Measurements from ENCODE around the gene MYL12B.

The MYL12B gene

GRCh38 chr18:3236470-3236869 lies 25.5 kb upstream of the MYL12B start:
- Histone ChIP-seq H3K36me3 (ENCODE audit: control insufficient read depth in 1 of 2, insufficient read depth in 2 of 2, low read length in 2 of 2) (peaks cover 0 to 2% of the 10 kb centered on the region in 2 experiments), H2AK5ac (ENCODE audit: low read length) (no peak overlapping the region), H3K9ac (ENCODE audit: low read length) (no peak overlapping the region), H3K4me1 (ENCODE audit: control insufficient read depth in 1 of 2, insufficient read depth in 2 of 2, low read length in 2 of 2) (peaks cover 2 to 17% of the 10 kb centered on the region in 2 experiments), H2BK120ac (ENCODE audit: insufficient read depth, low read length, poor library complexity) (no peak overlapping the region), H2AFZ (ENCODE audit: insufficient read depth, low read length, poor library complexity) (no peak overlapping the region), H4K12ac (ENCODE audit: low read depth, low read length) (no peak overlapping the region), H4K8ac (ENCODE audit: low read depth, low read length) (no peak overlapping the region), H3K27ac (ENCODE audit: low read depth, low read length) (peak overlapping the region; percentile 72), H3K14ac (ENCODE audit: low read length) (no peak overlapping the region), H4K91ac (ENCODE audit: low read depth, low read length) (no peak overlapping the region), H3K27me3 (ENCODE audit: insufficient read depth, low read length) (no peaks in the 10 kb centered on the region), H3K4me3 (ENCODE audit: low read depth, low read length) (no peak overlapping the region), H3K4me2 (ENCODE audit: low read length) (peak overlapping the region; percentile 14), H2BK12ac (ENCODE audit: low read length) (no peak overlapping the region), H3K4ac (ENCODE audit: low read depth, low read length) (no peak overlapping the region), H3K18ac (ENCODE audit: low read length) (no peak overlapping the region), H3K79me2 (ENCODE audit: control insufficient read depth, insufficient read depth, low read length, poor library complexity) (no peaks in the 10 kb centered on the region), H3K23ac (ENCODE audit: low read length) (no peak overlapping the region), H3K9me3 (ENCODE audit: insufficient read depth, low read depth, low read length) (peaks cover 4% of the 10 kb centered on the region), H3K79me1 (ENCODE audit: low read length) (peaks cover 2% of the 10 kb centered on the region), H2BK5ac (ENCODE audit: low read depth, low read length, poor library complexity) (peak overlapping the region; percentile 42)
- DNase-seq, result peak; percentile 65 to 97
- no CpG with 5 or more reads among the region's 4 CpGs for WGBS (ENCODE audit: extremely low coverage, insufficient coverage, insufficient read length)

GRCh38 chr18:3238742-3239141 lies 23.2 kb upstream of the MYL12B start:
- Histone ChIP-seq H3K9ac (ENCODE audit: low read length) (no peak overlapping the region), H3K9me3 (ENCODE audit: insufficient read depth, low read depth, low read length) (peaks cover 6% of the 10 kb centered on the region), H2BK120ac (ENCODE audit: insufficient read depth, low read length, poor library complexity) (no peak overlapping the region), H2BK5ac (ENCODE audit: low read depth, low read length, poor library complexity) (no peak overlapping the region), H3K4me2 (ENCODE audit: low read length) (no peak overlapping the region), H2AFZ (ENCODE audit: insufficient read depth, low read length, poor library complexity) (no peak overlapping the region), H4K12ac (ENCODE audit: low read depth, low read length) (no peak overlapping the region), H3K79me1 (ENCODE audit: low read length) (peaks cover 2% of the 10 kb centered on the region), H4K8ac (ENCODE audit: low read depth, low read length) (no peak overlapping the region), H3K23ac (ENCODE audit: low read length) (no peak overlapping the region), H3K14ac (ENCODE audit: low read length) (no peak overlapping the region), H4K91ac (ENCODE audit: low read depth, low read length) (no peak overlapping the region), H3K36me3 (ENCODE audit: control insufficient read depth in 1 of 2, insufficient read depth in 2 of 2, low read length in 2 of 2) (peaks cover 0 to 2% of the 10 kb centered on the region in 2 experiments), H3K4me3 (ENCODE audit: low read depth, low read length) (no peak overlapping the region), H2BK12ac (ENCODE audit: low read length) (no peak overlapping the region), H3K27ac (ENCODE audit: low read depth, low read length) (no peak overlapping the region), H3K18ac (ENCODE audit: low read length) (no peak overlapping the region), H3K27me3 (ENCODE audit: insufficient read depth, low read length) (no peaks in the 10 kb centered on the region), H2AK5ac (ENCODE audit: low read length) (no peak overlapping the region), H3K4me1 (ENCODE audit: control insufficient read depth in 1 of 2, insufficient read depth in 2 of 2, low read length in 2 of 2) (peaks cover 2 to 15% of the 10 kb centered on the region in 2 experiments), H3K79me2 (ENCODE audit: control insufficient read depth, insufficient read depth, low read length, poor library complexity) (no peaks in the 10 kb centered on the region), H3K4ac (ENCODE audit: low read depth, low read length) (no peak overlapping the region)
- WGBS (ENCODE audit: extremely low coverage, insufficient coverage, insufficient read length), result no CpG with 5 or more reads among the region's 2 CpGs
- DNase-seq, result no peak

- H2BK12ac ChIP-seq (ENCODE audit: low read length), result no peak overlapping the region
- H3K79me1 ChIP-seq (ENCODE audit: low read length), result peaks cover 17% of the 10 kb centered on the region
- peaks cover 2 to 5% of the 10 kb centered on the region in 2 experiments for H3K4me1 ChIP-seq (ENCODE audit: control insufficient read depth in 1 of 2, insufficient read depth in 2 of 2, low read length in 2 of 2)
- no peak overlapping the region for H2AFZ ChIP-seq (ENCODE audit: insufficient read depth, low read length, poor library complexity)
- H4K8ac ChIP-seq (ENCODE audit: low read depth, low read length), result no peak overlapping the region
- H3K18ac ChIP-seq (ENCODE audit: low read length), result no peak overlapping the region
- no peak overlapping the region for H3K4me2 ChIP-seq (ENCODE audit: low read length)
- no peak overlapping the region for H3K27ac ChIP-seq (ENCODE audit: low read depth, low read length)
- no peak overlapping the region for H4K91ac ChIP-seq (ENCODE audit: low read depth, low read length)
- H3K79me2 ChIP-seq (ENCODE audit: control insufficient read depth, insufficient read depth, low read length, poor library complexity), result peaks cover 12% of the 10 kb centered on the region
- H3K36me3 ChIP-seq (ENCODE audit: control insufficient read depth in 1 of 2, insufficient read depth in 2 of 2, low read length in 2 of 2), result peaks cover 0 to 6% of the 10 kb centered on the region in 2 experiments
- H3K23ac ChIP-seq (ENCODE audit: low read length), result no peak overlapping the region
- no peak overlapping the region for H2BK120ac ChIP-seq (ENCODE audit: insufficient read depth, low read length, poor library complexity)
- no peak for DNase-seq
- no peak overlapping the region for H3K9ac ChIP-seq (ENCODE audit: low read length)
- WGBS (ENCODE audit: extremely low coverage, insufficient coverage, insufficient read length), result no CpG with 5 or more reads among the region's 1 CpG
- H4K12ac ChIP-seq (ENCODE audit: low read depth, low read length), result no peak overlapping the region
- H3K4ac ChIP-seq (ENCODE audit: low read depth, low read length), result no peak overlapping the region
- no peaks in the 10 kb centered on the region for H3K27me3 ChIP-seq (ENCODE audit: insufficient read depth, low read length)
- no peak overlapping the region for H3K4me3 ChIP-seq (ENCODE audit: low read depth, low read length)
- H2BK5ac ChIP-seq (ENCODE audit: low read depth, low read length, poor library complexity), result no peak overlapping the region
- H3K14ac ChIP-seq (ENCODE audit: low read length), result no peak overlapping the region
- no peak overlapping the region for H2AK5ac ChIP-seq (ENCODE audit: low read length)
- H3K9me3 ChIP-seq (ENCODE audit: insufficient read depth, low read depth, low read length), result peaks cover 6% of the 10 kb centered on the region
These were observed 16.8 kb upstream of the MYL12B start for GRCh38 chr18:3245185-3245564.

GRCh38 chr18:3245853-3246634 lies 15.9 kb upstream of the MYL12B start:
- no peak overlapping the region for H3K4me3 ChIP-seq (ENCODE audit: low read depth, low read length)
- H3K4ac ChIP-seq (ENCODE audit: low read depth, low read length), result no peak overlapping the region
- peak overlapping the region; percentile 92 for H4K8ac ChIP-seq (ENCODE audit: low read depth, low read length)
- peak overlapping the region; percentile 54 for H4K12ac ChIP-seq (ENCODE audit: low read depth, low read length)
- H3K4me1 ChIP-seq (ENCODE audit: control insufficient read depth in 1 of 2, insufficient read depth in 2 of 2, low read length in 2 of 2), result peaks cover 2 to 5% of the 10 kb centered on the region in 2 experiments
- no peak overlapping the region for H3K9ac ChIP-seq (ENCODE audit: low read length)
- WGBS (ENCODE audit: extremely low coverage, insufficient coverage, insufficient read length), result 100% methylated on average over 3 of the region's 29 CpGs
- peak overlapping the region; percentile 49 for H3K4me2 ChIP-seq (ENCODE audit: low read length)
- no peak overlapping the region for H3K18ac ChIP-seq (ENCODE audit: low read length)
- peak overlapping the region; percentile 16 for H2BK12ac ChIP-seq (ENCODE audit: low read length)
- H2BK120ac ChIP-seq (ENCODE audit: insufficient read depth, low read length, poor library complexity), result peak overlapping the region; percentile 85
- no peak overlapping the region for H3K23ac ChIP-seq (ENCODE audit: low read length)
- peaks cover 0 to 5% of the 10 kb centered on the region in 2 experiments for H3K36me3 ChIP-seq (ENCODE audit: control insufficient read depth in 1 of 2, insufficient read depth in 2 of 2, low read length in 2 of 2)
- no peak overlapping the region for H2AK5ac ChIP-seq (ENCODE audit: low read length)
- peak overlapping the region; percentile 83 for H4K91ac ChIP-seq (ENCODE audit: low read depth, low read length)
- DNase-seq, result peak; percentile 91 to 94
- H3K27ac ChIP-seq (ENCODE audit: low read depth, low read length), result peak overlapping the region; percentile 75
- H3K14ac ChIP-seq (ENCODE audit: low read length), result no peak overlapping the region
- H3K79me1 ChIP-seq (ENCODE audit: low read length), result peaks cover 17% of the 10 kb centered on the region
- peaks cover 6% of the 10 kb centered on the region for H3K9me3 ChIP-seq (ENCODE audit: insufficient read depth, low read depth, low read length)
- no peaks in the 10 kb centered on the region for H3K27me3 ChIP-seq (ENCODE audit: insufficient read depth, low read length)
- H3K79me2 ChIP-seq (ENCODE audit: control insufficient read depth, insufficient read depth, low read length, poor library complexity), result peaks cover 12% of the 10 kb centered on the region
- no peak overlapping the region for H2AFZ ChIP-seq (ENCODE audit: insufficient read depth, low read length, poor library complexity)
- H2BK5ac ChIP-seq (ENCODE audit: low read depth, low read length, poor library complexity), result no peak overlapping the region
